Posterior vena cava (tissue), 2 donors: ENCODE measurements around the gene AK1. TPM values are rescaled to one million over a fixed set of nuclear protein-coding genes. Genes with fewer than 3 reads are reported as not detected.
"Not testable (repeated sequence)": the region's sequence is repeated elsewhere in the genome, so short reads cannot be mapped to it uniquely, and the experiment has no call there.

Source experiments
- DNase-seq: peaks from one replicate; pipeline ENCODE4 v3.0.0-alpha.2; 2020; ENCODE audit warnings: low spot score
- intact Hi-C, 2 donors: fragments of 100-400 bp; cut with DNase I; formaldehyde crosslinking; loops; one replicate each; pipeline versions ENCODE4 v1.14.1 to v1.14.2; 2022 to 2023
- total RNA-seq, 2 donors: library from RNA; stranded (reverse); fragmentation: NEBNext Ultra II Directional; extraction: Animal tissue kit (Norgen Biotek cat#: 25700); gene quantifications; one replicate each; pipeline ENCODE4 v1.2.1, GENCODE V29; 2021
- donor health status: DM: yes; HTN: yes; CAD: no.
- donor health status: DM: yes; HTN: yes; CAD: no.

AK1 gene
- total RNA-seq, 2 donors from 2014 or later: 65.7 to 67.0 TPM

DNA sequence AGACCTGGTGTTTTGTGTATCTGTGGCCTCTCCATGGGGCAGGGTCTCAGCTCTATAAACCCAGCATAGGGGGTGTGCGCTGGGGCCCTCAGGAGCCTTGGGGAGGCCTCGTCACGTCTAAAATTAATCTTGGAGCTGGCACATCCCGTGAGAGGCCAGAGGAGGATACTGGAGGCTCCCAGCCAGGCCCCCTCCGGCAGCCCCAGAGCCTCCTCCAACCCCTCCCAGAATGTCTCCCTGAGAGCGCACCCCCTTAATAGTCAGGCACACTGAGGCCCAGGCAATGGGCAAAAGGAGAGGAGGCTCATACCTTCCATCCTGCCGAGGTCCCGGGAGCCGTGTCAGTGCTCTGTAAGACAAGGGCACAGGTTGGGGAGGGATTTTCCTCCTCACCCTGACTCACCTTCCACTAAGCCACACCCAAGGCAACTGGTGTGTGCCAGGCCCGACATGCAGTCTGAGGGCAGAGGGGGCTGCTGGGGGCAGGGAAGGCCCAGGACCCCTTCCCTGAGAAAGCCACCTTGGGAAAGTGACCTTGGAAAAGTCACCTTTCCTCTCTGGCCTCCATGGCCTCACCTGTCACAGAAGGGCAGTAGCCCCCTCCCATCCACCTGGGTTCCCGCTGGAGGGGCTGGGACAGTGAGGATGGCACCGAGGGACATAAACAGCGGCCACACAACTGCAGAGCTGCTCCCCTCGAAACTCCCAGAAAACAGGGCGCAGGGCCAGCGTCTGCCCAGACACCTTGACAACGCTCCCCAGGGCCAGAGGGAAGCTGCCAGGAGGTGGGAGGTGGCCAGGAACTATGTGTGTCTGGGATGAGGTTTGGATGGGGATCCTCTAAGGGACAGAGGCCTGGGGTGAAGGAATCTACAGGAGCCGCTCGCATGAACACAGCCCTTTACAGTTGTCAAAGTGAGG is 2.9 kb downstream of the AK1 start:
- intact Hi-C loops: loop anchor here (5.0 to 10.0 kb wide), 4 partner anchors 72 to 240 kb away; partner anchors contain the start of genes CDK9 (in 2 of the 2), FPGS (in 1 of the 2) and TOR2A (in 1 of the 2)
- DNase-seq: no peak

DNA sequence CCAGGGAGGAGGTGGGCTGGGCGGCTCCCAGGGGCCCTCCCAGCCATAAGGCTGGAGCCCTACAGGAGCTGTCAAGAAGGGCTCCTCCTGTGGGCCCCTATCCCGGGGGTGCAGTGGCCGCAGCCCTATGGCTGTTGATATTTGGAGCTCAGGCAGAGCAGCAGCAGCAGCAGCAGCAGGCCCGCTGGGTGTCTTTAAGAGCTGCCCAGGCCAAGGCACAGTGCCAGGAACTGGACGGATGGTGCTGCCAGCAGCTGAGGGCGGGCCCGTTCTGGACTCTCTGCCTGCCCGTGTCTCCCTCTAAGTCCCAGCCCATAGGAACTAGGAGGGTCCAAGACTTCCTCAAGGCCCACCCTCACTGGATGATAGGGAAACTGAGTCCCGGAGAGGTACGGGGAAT is 3.6 kb downstream of the AK1 start:
- intact Hi-C loops: loop anchor here (5.0 to 10.0 kb wide), 4 partner anchors 72 to 241 kb away; partner anchors contain the start of genes CDK9 (in 2 of the 2), FPGS (in 1 of the 2) and TOR2A (in 1 of the 2)
- DNase-seq: peak; percentile 92

DNA sequence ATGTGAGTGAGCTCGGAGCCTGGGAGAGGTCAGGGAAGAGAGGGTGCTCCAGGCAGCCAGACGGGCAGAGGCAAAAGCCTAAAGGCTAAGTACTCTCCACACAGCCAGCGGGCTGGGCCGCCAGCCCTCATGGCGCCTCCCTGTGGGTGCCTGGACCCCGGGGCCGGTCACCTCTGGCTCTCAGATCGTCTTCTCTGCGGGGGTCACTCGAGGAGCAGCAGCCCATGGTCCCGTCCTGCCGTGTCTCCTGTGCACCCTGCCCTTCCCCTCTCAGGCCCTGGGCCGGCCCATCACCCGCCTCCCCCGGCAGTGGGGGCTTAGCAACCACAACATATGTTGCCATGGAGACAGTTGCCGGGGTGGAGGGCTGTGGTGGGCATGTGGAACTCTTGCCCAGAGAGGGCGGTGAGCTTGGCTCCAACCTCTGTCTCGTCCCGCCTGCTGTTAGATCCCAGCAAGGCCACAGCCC is 4.2 kb downstream of the AK1 start:
- intact Hi-C loops: loop anchor here (5.0 to 10.0 kb wide), 4 partner anchors 71 to 242 kb away; partner anchors contain the start of genes CDK9 (in 2 of the 2), FPGS (in 1 of the 2) and TOR2A (in 1 of the 2)
- DNase-seq: no peak

DNA sequence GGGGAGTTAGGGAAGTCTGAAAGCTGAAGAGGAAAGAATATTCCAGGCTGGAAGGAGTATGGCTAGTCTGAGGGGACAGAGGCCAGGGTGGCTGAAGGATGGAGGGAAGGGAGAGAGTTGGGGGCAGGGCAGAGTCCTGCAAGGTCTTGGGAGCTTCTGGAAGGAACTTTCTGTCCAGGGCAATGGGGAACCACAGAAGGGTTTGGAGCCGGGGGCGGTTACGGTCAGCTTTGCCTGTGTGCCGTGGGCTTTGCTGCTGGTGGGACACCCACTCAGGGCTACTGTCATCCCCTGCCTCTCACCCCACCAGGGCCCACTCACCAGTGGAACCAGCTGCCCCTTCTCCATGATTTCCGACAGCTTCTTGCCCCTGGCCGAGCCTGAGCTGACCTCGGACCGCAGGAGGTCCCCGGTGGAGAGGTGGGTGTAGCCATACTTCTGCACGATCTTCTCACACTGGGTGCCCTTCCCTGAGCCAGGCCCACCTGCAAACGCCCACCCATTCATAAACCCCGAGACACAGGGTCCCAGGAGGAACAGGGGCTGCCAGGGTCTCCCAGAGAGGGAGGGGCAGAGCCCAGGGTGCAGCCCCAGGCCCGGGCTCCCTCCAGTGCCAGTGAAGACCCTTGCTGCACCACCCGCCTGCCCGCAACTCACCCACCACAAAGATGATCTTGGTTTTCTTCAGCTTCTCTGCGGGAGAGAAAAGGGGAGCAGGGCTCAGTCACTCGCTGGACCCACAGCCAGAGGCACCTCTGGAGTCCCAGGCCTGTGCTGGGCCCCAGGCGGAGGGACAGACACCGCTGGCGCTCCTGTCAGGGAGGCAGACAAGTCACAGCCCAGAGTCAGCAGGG is 4.9 kb downstream of the AK1 start:
- no peak for DNase-seq
- intact Hi-C loops: loop anchor here (5.0 to 10.0 kb wide), 4 partner anchors 70 to 242 kb away; partner anchors contain the start of genes CDK9 (in 2 of the 2), FPGS (in 1 of the 2) and TOR2A (in 1 of the 2)

DNA sequence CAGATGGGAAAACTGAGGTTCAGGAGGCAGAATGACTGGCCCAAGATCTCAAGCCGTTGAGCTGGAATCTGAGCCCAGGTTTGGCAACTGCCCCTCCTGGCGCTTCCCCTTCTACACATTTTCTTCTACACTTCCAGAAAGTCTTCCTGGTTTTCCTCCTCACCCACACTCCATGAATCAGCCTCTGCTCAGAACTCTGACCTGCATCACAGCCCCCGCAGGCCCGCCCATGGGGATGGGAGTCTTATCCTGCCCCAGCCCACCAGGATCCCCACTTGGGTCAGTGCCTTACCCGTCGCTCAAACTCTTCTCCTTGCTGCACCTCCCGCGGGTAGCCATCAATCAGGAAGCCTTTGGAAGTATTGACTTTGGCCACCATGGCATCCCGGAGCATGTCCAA is 5.9 kb downstream of the AK1 start:
- intact Hi-C loops: loop anchor here (5.0 to 10.0 kb wide), 4 partner anchors 69 to 243 kb away; partner anchors contain the start of genes CDK9 (in 2 of the 2), FPGS (in 1 of the 2) and TOR2A (in 1 of the 2)
- no peak for DNase-seq

DNA sequence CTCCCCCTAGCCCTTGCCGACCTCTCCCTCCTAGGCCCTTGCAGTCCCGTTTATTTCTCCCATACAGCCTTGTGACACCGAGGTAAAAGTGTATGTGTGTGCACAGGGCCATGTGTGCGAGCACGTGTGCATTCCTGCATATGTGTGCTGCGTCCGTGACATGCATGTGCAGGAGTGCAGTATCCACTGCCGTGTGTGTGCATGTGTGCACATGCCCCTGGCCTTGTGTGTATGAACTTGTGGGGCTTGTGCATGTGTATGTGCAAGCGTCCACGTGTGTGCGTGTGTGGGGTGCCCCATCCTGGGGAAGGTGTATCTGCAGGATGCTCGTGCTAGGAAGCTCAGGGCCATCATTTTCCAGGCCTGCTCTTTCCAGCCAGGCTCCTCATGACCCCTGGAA is 6.6 kb downstream of the AK1 start:
- intact Hi-C loops: loop anchor here (5.0 to 10.0 kb wide), 4 partner anchors 69 to 244 kb away; partner anchors contain the start of genes CDK9 (in 2 of the 2), FPGS (in 1 of the 2) and TOR2A (in 1 of the 2)
- DNase-seq: no peak

DNA sequence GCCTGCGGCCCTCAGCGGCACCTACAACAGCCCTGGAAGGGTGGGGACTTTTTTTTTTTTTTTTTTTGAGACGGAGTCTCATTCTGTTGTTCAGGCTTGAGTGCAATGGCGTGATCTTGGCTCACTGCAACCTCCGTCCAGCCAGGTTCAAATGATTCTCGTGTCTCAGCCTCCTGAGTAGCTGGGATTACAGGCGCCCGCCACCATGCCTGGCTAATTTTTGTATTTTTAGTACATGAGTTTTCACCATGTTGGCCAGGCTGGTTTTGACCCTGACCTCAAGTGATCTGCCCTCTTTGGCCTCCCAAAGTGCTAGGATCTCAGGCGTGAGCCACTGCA is 7.4 kb downstream of the AK1 start:
- intact Hi-C loops: loop anchor here (5.0 to 10.0 kb wide), 4 partner anchors 68 to 245 kb away; partner anchors contain the start of genes CDK9 (in 2 of the 2), FPGS (in 1 of the 2) and TOR2A (in 1 of the 2)
- DNase-seq: not testable (repeated sequence)

DNA sequence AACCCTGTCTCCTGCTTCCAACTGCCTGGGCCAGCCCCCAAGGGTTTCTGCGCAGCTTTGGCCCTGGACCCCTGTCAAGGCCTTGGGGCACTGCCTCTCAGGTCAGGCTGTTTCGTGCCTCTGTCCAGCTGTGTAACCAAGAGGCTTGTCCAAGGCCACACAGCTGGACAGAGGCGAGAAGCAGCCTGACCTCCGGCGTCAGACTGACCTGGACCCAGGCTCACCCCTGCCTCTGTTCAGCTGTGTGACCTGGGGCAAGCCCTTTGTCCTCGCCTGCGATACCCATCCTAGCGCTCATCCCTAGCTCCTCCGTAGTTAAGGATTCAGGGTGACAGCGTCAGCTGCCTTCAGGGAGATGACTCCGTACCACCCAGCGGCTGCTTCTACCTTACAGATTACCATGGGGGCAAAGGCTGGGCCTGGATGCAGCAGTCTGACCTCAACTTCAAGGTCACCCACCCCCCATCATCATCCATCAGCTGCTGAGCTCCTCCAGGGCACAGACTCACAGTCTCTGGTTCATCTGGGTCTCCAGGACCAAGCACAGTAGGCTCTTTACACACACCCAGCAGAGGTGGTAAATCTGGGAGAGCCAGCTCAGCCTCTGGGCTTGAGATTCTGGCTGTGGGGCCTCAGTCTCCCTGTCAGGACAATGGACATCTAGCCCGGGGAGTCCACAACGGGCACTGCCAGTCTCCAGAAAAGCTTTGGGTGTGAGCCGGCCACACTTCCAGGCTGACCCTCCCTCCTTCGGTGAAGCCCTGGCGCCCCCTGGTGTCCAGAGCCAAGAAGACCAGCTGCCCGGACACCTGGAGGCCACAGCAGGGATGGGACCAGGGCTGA is 7.9 kb downstream of the AK1 start:
- intact Hi-C loops: loop anchor here (5.0 to 10.0 kb wide), 5 partner anchors 67 to 245 kb away; partner anchors contain the start of genes CDK9 (in 2 of the 2), TOR2A (in 2 of the 2) and FPGS (in 1 of the 2)
- peak; percentile 98 for DNase-seq

DNA sequence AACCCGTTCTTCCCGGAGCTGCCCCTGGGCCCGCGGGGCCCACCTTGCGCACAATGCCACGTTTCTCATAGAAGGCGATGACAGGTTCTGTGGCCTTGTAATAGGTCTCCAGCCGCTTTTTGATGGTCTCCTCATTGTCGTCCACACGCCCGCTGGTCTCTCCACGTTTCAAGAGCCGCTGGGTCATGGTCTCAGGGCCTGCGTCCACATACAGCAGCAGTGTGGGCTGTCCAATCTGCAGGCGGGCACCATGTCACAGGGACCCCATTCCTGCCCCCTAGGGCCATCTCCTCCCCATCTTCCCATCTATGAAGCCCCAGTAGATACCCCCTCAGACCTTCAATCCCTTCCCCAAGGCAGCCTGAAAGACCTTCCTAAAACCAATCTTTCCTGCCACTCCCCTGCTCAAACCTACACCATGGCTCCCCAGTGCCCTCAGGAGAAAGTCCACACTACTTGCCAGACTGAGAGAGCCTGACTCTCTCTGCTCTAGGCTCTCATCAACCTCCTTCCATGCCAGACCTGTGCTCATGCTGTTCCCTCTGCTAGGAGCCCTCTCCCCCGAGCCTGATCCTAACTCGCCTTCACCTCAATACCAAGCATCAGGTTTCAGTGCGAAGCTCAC is 9.1 kb downstream of the AK1 start:
- DNase-seq: no peak
- intact Hi-C loops: loop anchor here in 1 of 2 donors (10.0 kb wide), 1 partner anchor 134 kb away; the partner anchor contains the start of gene TOR2A

DNA sequence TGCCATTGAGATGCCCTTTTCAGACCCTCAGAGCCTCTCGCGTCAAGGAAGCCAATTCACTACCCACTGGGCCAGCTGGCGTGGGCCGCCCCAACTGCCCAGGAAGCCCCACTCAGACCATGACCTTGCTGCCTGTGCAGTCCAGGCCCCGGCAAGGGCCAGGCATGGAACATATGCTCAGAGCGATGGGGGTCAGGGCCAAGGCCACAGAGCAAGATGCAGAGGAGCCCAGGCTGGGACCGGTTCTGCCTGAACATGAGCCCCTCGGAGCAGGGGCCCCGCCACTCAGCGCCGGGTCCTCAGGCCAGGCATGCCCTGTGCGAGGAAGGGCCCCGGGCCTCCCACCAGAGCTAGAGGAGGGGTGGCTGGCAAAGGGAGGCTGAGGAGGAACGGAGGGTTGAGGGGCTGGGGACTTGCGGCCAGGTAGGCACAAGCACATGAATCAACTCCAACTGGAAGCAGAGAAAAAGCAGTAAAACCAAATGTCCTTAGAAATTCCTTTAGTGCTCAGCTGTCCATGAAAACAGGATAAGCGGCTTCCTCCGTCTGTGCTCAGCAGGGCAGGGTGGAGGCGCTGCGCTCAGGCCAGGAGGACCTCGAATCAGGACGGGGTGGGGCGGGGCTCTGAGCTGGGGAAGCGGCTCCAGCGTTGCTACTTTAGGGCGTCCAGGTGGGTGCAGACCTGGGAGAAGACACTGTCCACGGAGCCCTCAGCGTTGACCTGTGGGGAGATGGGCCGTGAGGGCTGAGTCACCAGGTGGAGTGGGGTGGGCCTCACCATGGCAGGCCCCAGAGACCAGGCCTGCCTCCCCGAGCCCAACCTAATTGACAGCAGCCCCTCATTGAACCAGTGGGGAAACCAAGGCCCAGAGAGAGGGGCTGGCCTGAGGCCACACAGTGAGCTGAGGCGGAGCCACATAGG is 9.9 kb downstream of the AK1 start:
- no peak for DNase-seq
- intact Hi-C loops: loop anchor here in 1 of 2 donors (2.0 to 10.0 kb wide), 2 partner anchors 41 to 133 kb away; partner anchors contain the start of gene TOR2A

DNA sequence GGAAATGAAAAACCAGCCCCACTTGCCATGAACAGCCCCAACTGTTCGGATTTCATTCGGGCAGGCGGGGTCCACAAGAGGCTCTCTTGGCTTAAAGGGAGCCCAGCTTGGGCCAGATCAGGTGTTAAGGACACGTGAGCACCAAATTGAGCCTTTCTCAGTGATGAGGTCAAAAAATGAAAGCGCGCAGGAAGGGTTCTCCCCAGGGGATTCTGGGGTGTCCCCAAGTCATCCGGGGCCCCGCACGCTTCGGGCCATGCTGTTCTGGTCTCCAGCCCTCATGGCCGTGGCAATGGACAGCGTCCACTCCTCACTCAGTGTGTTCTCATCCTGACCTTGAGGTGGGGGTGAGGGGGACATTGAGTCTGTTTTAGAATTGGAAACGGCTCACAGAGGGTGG is 10.9 kb downstream of the AK1 start:
- intact Hi-C loops: loop anchor here in 1 of 2 donors (2.0 to 10.0 kb wide), 2 partner anchors 42 to 132 kb away; partner anchors contain the start of gene TOR2A
- no peak for DNase-seq

DNA sequence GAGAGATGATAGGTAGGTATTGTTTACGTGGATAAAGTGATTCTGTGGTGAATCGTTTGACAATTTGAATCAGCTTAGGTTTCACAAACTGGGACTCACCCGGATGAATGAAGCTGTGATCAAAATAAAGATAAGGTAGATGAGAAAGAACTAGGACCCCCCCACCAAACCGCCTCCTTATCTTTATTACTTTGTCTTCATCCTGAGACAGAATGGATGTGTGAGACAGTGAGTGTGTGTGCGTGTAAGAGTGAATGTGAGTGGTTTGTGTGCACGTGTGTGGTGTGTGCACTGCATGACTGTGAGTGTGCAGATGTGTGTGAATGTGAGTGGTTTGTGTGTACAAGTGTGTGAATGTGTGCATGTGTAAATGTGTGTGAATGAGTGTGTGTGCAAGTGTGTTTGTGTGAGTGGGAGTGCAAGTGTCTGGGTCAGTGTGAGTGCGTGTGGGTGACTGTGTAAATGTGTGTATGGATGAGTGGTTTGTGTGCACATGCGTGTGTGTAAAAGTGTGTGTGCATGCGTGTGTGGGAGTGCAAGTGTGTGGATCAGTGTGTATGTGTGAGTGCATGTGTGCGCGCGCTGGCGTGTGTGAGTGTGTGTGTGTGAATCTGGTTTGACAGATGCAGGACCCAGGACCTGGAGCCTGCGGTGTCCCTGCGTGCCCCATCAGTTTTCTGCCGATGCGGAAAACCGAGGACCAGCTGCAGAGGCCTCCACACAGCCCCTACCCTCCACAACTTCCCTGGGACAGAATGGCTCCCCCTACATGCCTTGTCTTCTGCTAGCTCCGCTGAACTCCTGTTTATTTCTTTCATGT is 11.6 kb downstream of the AK1 start:
- intact Hi-C loops: loop anchor here in 1 of 2 donors (2.0 to 10.0 kb wide), 3 partner anchors 39 to 131 kb away; partner anchors contain the start of gene TOR2A

DNA sequence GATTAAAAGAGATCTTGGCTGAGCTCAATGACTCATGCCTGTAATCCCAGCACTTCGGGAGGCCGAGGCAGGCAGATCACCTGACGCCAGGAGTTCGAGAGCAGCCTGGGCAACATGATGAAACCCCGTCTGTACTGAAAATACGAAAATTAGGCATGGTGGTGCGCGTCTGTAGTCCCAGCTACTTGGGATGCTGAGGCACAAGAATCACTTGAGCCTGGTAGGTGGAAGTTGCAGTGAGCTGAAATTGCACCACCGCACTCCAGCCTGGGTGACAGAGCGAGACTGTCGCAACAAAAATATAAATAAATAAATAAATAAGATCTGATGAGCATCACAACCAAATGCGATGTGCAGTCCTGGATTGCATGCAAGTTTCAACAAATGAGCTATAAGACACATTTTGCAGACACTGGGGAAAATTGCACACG is 14.3 kb downstream of the AK1 start:
- intact Hi-C loops: loop anchor here in 1 of 2 donors (10.0 kb wide), 1 partner anchor 128 kb away; the partner anchor contains the start of gene TOR2A
- no peak for DNase-seq

More for the DNA sequence above, 11.6 kb downstream of the AK1 start:
- DNase-seq: no peak

DNA sequence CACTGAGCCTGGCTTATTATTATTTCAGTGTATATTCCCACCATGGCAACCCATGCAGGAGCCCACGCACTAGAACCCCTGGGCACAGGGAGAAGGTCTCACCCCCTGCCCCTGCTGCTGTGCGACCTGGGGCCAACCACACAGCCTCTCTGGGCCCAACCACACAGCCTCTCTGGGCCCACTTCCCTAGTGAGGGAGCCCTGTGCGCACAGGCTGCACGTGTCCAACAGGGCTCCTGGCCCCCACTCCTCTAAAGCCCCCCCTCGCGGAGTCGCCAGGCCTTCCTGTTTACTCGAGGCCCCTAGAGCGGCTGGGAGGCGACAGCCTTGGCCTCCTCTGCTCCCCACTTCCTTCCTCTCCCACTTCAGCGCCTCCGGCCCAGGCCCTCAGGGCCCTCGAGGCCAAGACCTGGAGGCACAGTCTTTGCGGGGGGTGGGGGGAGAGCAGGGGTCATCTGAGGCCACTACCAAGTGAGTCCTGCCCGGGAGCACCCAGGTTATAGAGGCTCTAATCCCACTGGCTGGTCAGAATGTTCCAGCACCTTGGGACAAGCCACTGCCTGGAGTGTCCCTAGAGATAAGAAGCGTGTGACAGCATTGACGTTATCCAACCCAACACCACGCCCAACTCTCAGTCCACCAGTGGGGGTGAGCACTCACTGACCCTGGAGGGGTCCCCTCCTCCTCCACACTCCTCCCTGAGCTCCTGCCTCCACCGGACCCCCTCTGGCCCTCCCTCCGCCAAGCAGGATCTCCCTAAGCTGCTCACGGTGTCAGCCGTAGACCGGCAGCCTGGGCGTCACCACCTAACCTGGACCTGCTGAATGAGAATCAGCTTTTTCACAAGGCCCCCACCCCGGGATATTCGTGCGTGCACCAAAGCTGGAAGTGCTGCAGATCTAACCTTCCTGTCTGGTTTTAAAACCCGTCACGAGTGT is 15.1 kb downstream of the AK1 start:
- intact Hi-C loops: loop anchor here in 1 of 2 donors (10.0 kb wide), 1 partner anchor 128 kb away; the partner anchor contains the start of gene TOR2A

More for the DNA sequence above, 15.1 kb downstream of the AK1 start:
- peak; percentile 93 for DNase-seq
